Placental epithelial cell (primary cell): ENCODE data around the gene TMEM202. TPM values are rescaled to one million over a fixed set of nuclear protein-coding genes. Genes with fewer than 3 reads are reported as not detected.

Experiments
- total RNA-seq: library from RNA; depleted of rRNA; stranded (reverse); fragments of >200 nt; gene quantifications from 2 replicates; pipeline ENCODE4 v1.2.3, GENCODE V29; 2012

The TMEM202 gene
- total RNA-seq: not detected in 2 replicates

DNA sequence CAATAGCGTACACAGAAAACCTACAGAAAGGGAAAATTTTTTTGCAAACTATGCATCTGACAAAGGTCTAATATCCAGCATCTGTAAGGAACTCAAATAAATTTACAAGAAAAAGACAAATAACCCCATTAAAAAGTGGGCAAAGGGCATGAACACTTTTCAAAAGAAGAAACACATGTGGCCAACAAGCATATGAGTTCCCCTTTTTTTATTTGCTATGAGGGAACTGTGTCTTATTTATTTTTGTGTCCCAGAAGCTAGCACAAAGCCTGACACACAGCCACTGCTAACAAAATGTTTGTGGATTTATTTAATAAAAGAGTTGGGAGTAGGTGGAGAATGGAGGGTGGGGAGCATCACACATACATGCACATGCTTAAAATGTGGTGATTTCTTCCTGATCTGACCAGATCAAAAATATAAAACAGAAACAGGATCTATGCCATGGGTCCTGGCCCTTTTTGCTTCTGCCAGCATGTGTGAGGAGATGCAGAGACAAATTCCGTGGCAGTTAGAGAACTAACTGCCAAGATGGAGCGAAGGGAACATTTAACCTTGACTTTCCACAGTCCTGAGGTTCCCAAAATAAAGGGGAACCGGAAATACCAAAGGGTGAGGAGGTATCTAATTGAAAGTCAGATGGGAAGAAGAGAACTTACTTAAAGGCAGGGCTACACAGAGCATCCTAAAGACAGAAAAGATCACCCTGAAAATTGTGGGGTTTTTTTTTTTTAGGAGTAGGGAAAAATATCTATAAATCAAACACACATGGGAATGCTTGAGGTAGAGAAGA, at the start of gene TMEM202:
Gene TMEM202 (plus strand): TSS at position 510 of the 793 bp plus-strand sequence. CDS start 22 bp downstream, at position 532.

GRCh38 chr15:72375846-72376581, 22.1 kb upstream of the TMEM202 start, which contains the start of gene HEXA:
Gene HEXA (minus strand): TSS chr15:72376014. CDS start chr15:72375972, 42 bp downstream.

Other genes starting within 250 kb of the TMEM202 start
- 86.4 and 116 TPM in 2 replicates for gene GRAMD2A, start 200.5 kb upstream of the TMEM202 start, total RNA-seq
- 1,123 and 3,883 TPM in 2 replicates for gene PKM, start 167.1 kb upstream of the TMEM202 start, total RNA-seq
- 31.9 and 36.5 TPM in 2 replicates for gene PARP6, start 125.8 kb upstream of the TMEM202 start, total RNA-seq
- 0.11 and 0.79 TPM in 2 replicates for gene CELF6, start 78.1 kb upstream of the TMEM202 start, total RNA-seq
- gene HEXA, start 22.3 kb upstream of the TMEM202 start, total RNA-seq: 57.3 and 91.1 TPM in 2 replicates
- 28.0 and 38.9 TPM in 2 replicates for gene ARIH1, start 76.0 kb downstream of the TMEM202 start, total RNA-seq